GM23248 (cell line): ENCODE data around the gene FAM149A. TPM values are rescaled to one million over a fixed set of nuclear protein-coding genes. Genes with fewer than 3 reads are reported as not detected.

Experiments used
- DNase-seq: peaks from one replicate; pipeline ENCODE4 v3.0.0-alpha.2; 2015
- H2AFZ ChIP-seq: fragments of 200-600 bp; sonication (generic); 2 replicates; pipeline ENCODE4 v1.6.1; 2016; ENCODE audit warnings: antibody characterized with exemption
- H3F3A ChIP-seq: fragments of 200-600 bp; sonication (generic); 2 replicates; pipeline ENCODE4 v1.6.1; 2016; ENCODE audit warnings: mild to moderate bottlenecking, antibody characterized with exemption, mixed run types; ENCODE audit not compliant: insufficient read depth
- H3K27ac ChIP-seq: fragments of 200-600 bp; sonication (generic); 2 replicates; pipeline ENCODE4 v1.5.1; 2016; ENCODE audit warnings: mild to moderate bottlenecking
- H3K27me3 ChIP-seq: fragments of 200-600 bp; sonication (generic); replicated peaks from 2 replicates; pipeline ENCODE4 v1.6.1; 2016; ENCODE audit warnings: mild to moderate bottlenecking; ENCODE audit not compliant: insufficient read depth
- H3K36me3 ChIP-seq: fragments of 200-600 bp; sonication (generic); 2 replicates; pipeline ENCODE4 v1.6.1; 2016; ENCODE audit warnings: low read depth, mild to moderate bottlenecking
- H3K4me1 ChIP-seq: fragments of 200-600 bp; sonication (generic); 2 replicates; pipeline ENCODE4 v1.6.1; 2016; ENCODE audit warnings: mild to moderate bottlenecking; ENCODE audit not compliant: insufficient read depth
- H3K4me2 ChIP-seq: fragments of 200-600 bp; sonication (generic); one replicate; pipeline ENCODE4 v1.6.1; 2016; ENCODE audit warnings: mild to moderate bottlenecking; ENCODE audit not compliant: unreplicated experiment
- H3K4me3 ChIP-seq: fragments of 200-600 bp; sonication (generic); 2 replicates; pipeline ENCODE4 v1.5.1; 2016; ENCODE audit warnings: mild to moderate bottlenecking
- H3K79me2 ChIP-seq: fragments of 200-600 bp; sonication (generic); 2 replicates; pipeline ENCODE4 v1.6.1; 2016; ENCODE audit warnings: mild to moderate bottlenecking; ENCODE audit not compliant: insufficient read depth
- H3K9ac ChIP-seq: fragments of 200-600 bp; sonication (generic); 2 replicates; pipeline ENCODE4 v1.6.1; 2016; ENCODE audit warnings: mild to moderate bottlenecking
- H3K9me2 ChIP-seq: fragments of 200-600 bp; sonication (generic); 2 replicates; pipeline ENCODE4 v1.6.1; 2016; ENCODE audit warnings: mixed run types, mild to moderate bottlenecking, moderate library complexity; ENCODE audit not compliant: insufficient read depth
- H3K9me3 ChIP-seq: fragments of 200-600 bp; sonication (generic); one replicate; pipeline ENCODE4 v1.6.1; 2017; ENCODE audit warnings: low read depth
- H4K20me1 ChIP-seq: fragments of 200-600 bp; sonication (generic); 2 replicates; pipeline ENCODE4 v1.6.0; 2016; ENCODE audit not compliant: insufficient read depth
- EZH2 ChIP-seq: fragments of 200-600 bp; sonication (generic); IDR thresholded peaks from 2 replicates; pipeline ENCODE4 v1.6.1; 2018; ENCODE audit warnings: antibody characterized with exemption, mild to moderate bottlenecking; ENCODE audit not compliant: insufficient read depth, poor library complexity, severe bottlenecking
- EZH2phosphoT487 ChIP-seq: fragments of 200-600 bp; sonication (generic); IDR thresholded peaks from 2 replicates; pipeline ENCODE4 v1.6.1; 2018; ENCODE audit warnings: antibody characterized with exemption, moderate library complexity, mild to moderate bottlenecking, low read depth; ENCODE audit not compliant: insufficient read depth
- WGBS, 2 experiments: methylation state at CpG; one replicate each; pipeline ENCODE4 v1.1.6; 2015 to 2017; ENCODE audit warnings: low lambda C conversion rate in 2 of 2, low coverage in 1 of 2; ENCODE audit errors: missing lambda C conversion rate in 2 of 2; 5-methylcytosine and 5-hydroxymethylcytosine counted together
- in situ Hi-C: fragments of 300-500 bp; cut with MboI; formaldehyde crosslinking; loops from 2 replicates; pipeline ENCODE4 v1.15.0; 2020
- polyA plus RNA-seq: library from polyadenylated mRNA; unstranded; fragments of >200 nt; fragmentation: Nextera tagmentation; extraction: Ambion mirVana; gene quantifications from 2 replicates; pipeline ENCODE4 v1.2.1, GENCODE V29; 2016
- total RNA-seq: library from RNA; depleted of rRNA; stranded (reverse); fragments of >200 nt; shearing (Covaris generic); gene quantifications from 2 replicates; pipeline ENCODE4 v1.2.3, GENCODE V29; 2014

FAM149A gene
- total and polyA plus RNA-seq, 2 experiments from 2014 or later: 1.2 to 3.4 TPM

GRCh38 chr4:186108391-186108790, 3.9 kb downstream of the FAM149A start:
- no peaks in the 10 kb centered on the region for H3F3A ChIP-seq
- no peaks in the 10 kb centered on the region for H4K20me1 ChIP-seq
- H3K36me3 ChIP-seq: no peaks in the 10 kb centered on the region
- TF ChIP-seq EZH2 (no peak), EZH2phosphoT487 (no peak)
- no peak overlapping the region for H3K27ac ChIP-seq
- H3K79me2 ChIP-seq: no peaks in the 10 kb centered on the region
- WGBS, 2 experiments: 30 to 42% methylated on average over 3 of the region's 3 CpGs
- no peaks in the 10 kb centered on the region for H3K9me3 ChIP-seq
- no peak overlapping the region for H3K4me3 ChIP-seq
- no peak overlapping the region for H2AFZ ChIP-seq
- no peak overlapping the region for H3K4me2 ChIP-seq
- H3K9me2 ChIP-seq: no peaks in the 10 kb centered on the region
- DNase-seq: no peak
- H3K4me1 ChIP-seq: no peaks in the 10 kb centered on the region
- H3K27me3 ChIP-seq: peaks cover 28% of the 10 kb centered on the region
- H3K9ac ChIP-seq: no peak overlapping the region
- in situ Hi-C loops: no loop called here

GRCh38 chr4:186109245-186109644, 4.7 kb downstream of the FAM149A start:
- no peaks in the 10 kb centered on the region for H3F3A ChIP-seq
- H3K27ac ChIP-seq: no peak overlapping the region
- in situ Hi-C loops: no loop called here
- H3K36me3 ChIP-seq: no peaks in the 10 kb centered on the region
- no peak overlapping the region for H3K4me2 ChIP-seq
- H3K4me1 ChIP-seq: no peaks in the 10 kb centered on the region
- DNase-seq: no peak
- H3K9me2 ChIP-seq: no peaks in the 10 kb centered on the region
- no peaks in the 10 kb centered on the region for H3K9me3 ChIP-seq
- WGBS, 2 experiments: 47 to 48% methylated on average over 4 of the region's 4 CpGs
- peaks cover 20% of the 10 kb centered on the region for H3K27me3 ChIP-seq
- no peak for TF ChIP-seq EZH2phosphoT487
- TF ChIP-seq EZH2: no peak
- H4K20me1 ChIP-seq: no peaks in the 10 kb centered on the region
- no peaks in the 10 kb centered on the region for H3K79me2 ChIP-seq
- no peak overlapping the region for H3K4me3 ChIP-seq
- H2AFZ ChIP-seq: no peak overlapping the region
- H3K9ac ChIP-seq: no peak overlapping the region

GRCh38 chr4:186116697-186117096, 12.2 kb downstream of the FAM149A start:
- Histone ChIP-seq H3K27me3 (no peaks in the 10 kb centered on the region; the same call in 1 of the 2 replicates), H3F3A (no peaks in the 10 kb centered on the region), H2AFZ (no peak overlapping the region), H3K4me3 (no peak overlapping the region), H3K27ac (no peak overlapping the region), H3K36me3 (no peaks in the 10 kb centered on the region), H3K9ac (no peak overlapping the region), H3K4me1 (no peaks in the 10 kb centered on the region), H3K79me2 (no peaks in the 10 kb centered on the region), H3K9me3 (no peaks in the 10 kb centered on the region), H3K4me2 (no peak overlapping the region), H3K9me2 (no peaks in the 10 kb centered on the region), H4K20me1 (no peaks in the 10 kb centered on the region)
- 25 to 29% methylated on average over 2 of the region's 2 CpGs for WGBS, 2 experiments
- TF ChIP-seq EZH2 (no peak), EZH2phosphoT487 (no peak)
- in situ Hi-C loops: no loop called here
- DNase-seq: no peak

GRCh38 chr4:186118582-186118981, 14.1 kb downstream of the FAM149A start:
- WGBS, 2 experiments: 29 to 34% methylated on average over 7 of the region's 7 CpGs
- in situ Hi-C loops: no loop called here

GRCh38 chr4:186121057-186121456, 16.6 kb downstream of the FAM149A start:
- H3K4me2 ChIP-seq: no peak overlapping the region
- H3K4me1 ChIP-seq: no peaks in the 10 kb centered on the region
- TF ChIP-seq EZH2 (no peak), EZH2phosphoT487 (no peak)
- no peak overlapping the region for H3K27ac ChIP-seq
- H3K9ac ChIP-seq: no peak overlapping the region
- H3K9me2 ChIP-seq: no peaks in the 10 kb centered on the region
- no peaks in the 10 kb centered on the region for H3K36me3 ChIP-seq
- H3F3A ChIP-seq: no peaks in the 10 kb centered on the region
- H2AFZ ChIP-seq: no peak overlapping the region
- no peaks in the 10 kb centered on the region for H3K9me3 ChIP-seq
- in situ Hi-C loops: no loop called here
- WGBS, 2 experiments: 8% methylated on average over 2 of the region's 2 CpGs
- no peaks in the 10 kb centered on the region for H3K79me2 ChIP-seq
- H4K20me1 ChIP-seq: no peaks in the 10 kb centered on the region
- H3K27me3 ChIP-seq: no peaks in the 10 kb centered on the region; the same call in 1 of the 2 replicates
- no peak for DNase-seq
- no peak overlapping the region for H3K4me3 ChIP-seq

More at GRCh38 chr4:186118582-186118981, 14.1 kb downstream of the FAM149A start:
- Histone ChIP-seq H2AFZ (no peak overlapping the region), H3F3A (no peaks in the 10 kb centered on the region), H3K27ac (no peak overlapping the region), H3K36me3 (no peaks in the 10 kb centered on the region), H3K4me3 (no peak overlapping the region), H3K4me2 (no peak overlapping the region), H3K27me3 (no peaks in the 10 kb centered on the region; the same call in 1 of the 2 replicates), H3K9me2 (no peaks in the 10 kb centered on the region), H3K4me1 (no peaks in the 10 kb centered on the region), H3K9ac (no peak overlapping the region), H3K79me2 (no peaks in the 10 kb centered on the region), H3K9me3 (no peaks in the 10 kb centered on the region), H4K20me1 (no peaks in the 10 kb centered on the region)
- no peak for TF ChIP-seq EZH2
- TF ChIP-seq EZH2phosphoT487: no peak
- no peak for DNase-seq
